GM23338 (cell line): ENCODE results near the gene CTTNBP2. TPM values are rescaled to one million over a fixed set of nuclear protein-coding genes. Genes with fewer than 3 reads are reported as not detected.

Source experiments
- ATAC-seq: fragments of 200-7000 bp; cut with Tn5 transposase; 3 replicates; pipeline ENCODE4 v1.9.1; 2020
- DNase-seq: peaks from one replicate; pipeline ENCODE4 v3.0.0-alpha.2; 2015; ENCODE audit warnings: low spot score
- H2AFZ ChIP-seq: fragments of 200-600 bp; sonication (generic); 2 replicates; pipeline ENCODE4 v1.8.0; 2016; ENCODE audit warnings: antibody characterized with exemption, mild to moderate bottlenecking, moderate library complexity
- H3F3A ChIP-seq: fragments of 200-600 bp; sonication (generic); replicated peaks from 2 replicates; pipeline ENCODE4 v1.8.0; 2017; ENCODE audit warnings: antibody characterized with exemption, mixed run types, low read depth
- H3K27ac ChIP-seq: fragments of 200-600 bp; sonication (generic); 2 replicates; pipeline ENCODE4 v1.6.1; 2016; ENCODE audit warnings: low read depth
- H3K27me3 ChIP-seq: fragments of 200-600 bp; sonication (generic); 2 replicates; pipeline ENCODE4 v1.8.0; 2016; ENCODE audit warnings: mild to moderate bottlenecking, mixed run types, moderate library complexity; ENCODE audit not compliant: insufficient read depth
- H3K36me3 ChIP-seq: fragments of 200-600 bp; sonication (generic); 2 replicates; pipeline ENCODE4 v1.8.0; 2016; ENCODE audit warnings: mild to moderate bottlenecking; ENCODE audit not compliant: insufficient read depth
- H3K4me1 ChIP-seq: fragments of 200-600 bp; sonication (generic); 2 replicates; pipeline ENCODE4 v1.8.0; 2016; ENCODE audit warnings: mild to moderate bottlenecking, moderate library complexity; ENCODE audit not compliant: insufficient read depth
- H3K4me2 ChIP-seq: fragments of 200-600 bp; sonication (generic); 2 replicates; pipeline ENCODE4 v1.7.1; 2017; ENCODE audit warnings: mixed run types
- H3K4me3 ChIP-seq: fragments of 200-600 bp; sonication (generic); 2 replicates; pipeline ENCODE4 v1.6.1; 2016; ENCODE audit warnings: mixed run types
- H3K79me2 ChIP-seq: fragments of 200-600 bp; sonication (generic); replicated peaks from 2 replicates; pipeline ENCODE4 v1.8.0; 2017; ENCODE audit warnings: mild to moderate bottlenecking; ENCODE audit not compliant: insufficient read depth
- H3K9me2 ChIP-seq: fragments of 200-600 bp; sonication (generic); 2 replicates; pipeline ENCODE4 v1.8.0; 2017; ENCODE audit not compliant: insufficient read depth
- H4K20me1 ChIP-seq: fragments of 200-600 bp; sonication (generic); replicated peaks from 2 replicates; pipeline ENCODE4 v1.8.0; 2017; ENCODE audit warnings: mild to moderate bottlenecking; ENCODE audit not compliant: insufficient read depth
- H3K27ac Mint-ChIP-seq: 2 replicates; pipeline ENCODE4 v1.8.0; 2020; ENCODE audit warnings: inconsistent platforms, mild to moderate bottlenecking, moderate library complexity, mixed read lengths
- H3K27me3 Mint-ChIP-seq: 3 replicates; pipeline ENCODE4 v1.8.0; 2022; ENCODE audit warnings: low read depth, mild to moderate bottlenecking, moderate library complexity, mixed read lengths, inconsistent platforms; ENCODE audit not compliant: insufficient read depth, poor library complexity
- H3K36me3 Mint-ChIP-seq: 3 replicates; pipeline ENCODE4 v1.8.0; 2021; ENCODE audit warnings: low read depth, mild to moderate bottlenecking, inconsistent platforms, moderate library complexity, mixed read lengths
- H3K4me1 Mint-ChIP-seq: 3 replicates; pipeline ENCODE4 v1.8.0; 2020; ENCODE audit warnings: mild to moderate bottlenecking, inconsistent platforms, mixed read lengths
- H3K4me3 Mint-ChIP-seq: 3 replicates; pipeline ENCODE4 v1.8.0; 2021; ENCODE audit warnings: moderate library complexity, mild to moderate bottlenecking, inconsistent platforms, mixed read lengths
- H3K9me3 Mint-ChIP-seq: 3 replicates; pipeline ENCODE4 v1.8.0; 2020; ENCODE audit warnings: moderate library complexity, mild to moderate bottlenecking, inconsistent platforms, mixed read lengths
- CREB1 ChIP-seq: fragments of 250-450 bp; sonication (Bioruptor Pico); IDR thresholded peaks from 2 replicates; pipeline ENCODE4 v1.5.0; 2020; ENCODE audit warnings: low read depth, mild to moderate bottlenecking, moderate library complexity
- ETS1 ChIP-seq: IDR thresholded peaks from 2 replicates; pipeline ENCODE4 v1.6.1; 2016; ENCODE audit warnings: antibody characterized with exemption
- EZH2 ChIP-seq: fragments of 200-600 bp; sonication (generic); IDR thresholded peaks from one replicate; pipeline ENCODE4 v1.8.0; 2017; ENCODE audit warnings: antibody characterized with exemption, mild to moderate bottlenecking, low read depth; ENCODE audit not compliant: unreplicated experiment
- REST ChIP-seq: IDR thresholded peaks from one replicate; pipeline ENCODE4 v1.6.1; 2018; ENCODE audit warnings: antibody characterized with exemption; ENCODE audit not compliant: unreplicated experiment
- STAT1 ChIP-seq: IDR thresholded peaks from one replicate; pipeline ENCODE4 v1.6.1; 2016; ENCODE audit warnings: antibody characterized with exemption; ENCODE audit not compliant: unreplicated experiment
- ZNF331 ChIP-seq: fragments of 250-450 bp; sonication (Bioruptor Pico); IDR thresholded peaks from 2 replicates; pipeline ENCODE4 v1.5.0; 2020; ENCODE audit warnings: low read depth, mild to moderate bottlenecking, moderate library complexity
- ZNF462 ChIP-seq: fragments of 250-450 bp; sonication (Bioruptor Pico); IDR thresholded peaks from 2 replicates; pipeline ENCODE4 v1.5.0; 2020; ENCODE audit warnings: mild to moderate bottlenecking, moderate library complexity
- polyA plus RNA-seq: library from polyadenylated mRNA; unstranded; fragments of >200 nt; fragmentation: Nextera tagmentation; extraction: Ambion mirVana; gene quantifications from 2 replicates; pipeline ENCODE4 v1.2.1, GENCODE V29; 2016
- total RNA-seq: library from RNA; depleted of rRNA; stranded (reverse); fragments of >200 nt; shearing (Covaris generic); gene quantifications from 2 replicates; pipeline ENCODE4 v1.2.3, GENCODE V29; 2014

Gene CTTNBP2
- total and polyA plus RNA-seq, 2 experiments from 2014 or later: 26.8 to 30.7 TPM

- no peaks in the 10 kb centered on the region for H3K79me2 ChIP-seq
- H3K9me2 ChIP-seq: peaks cover 5% of the 10 kb centered on the region; the same call in 1 of the 2 replicates
- no peaks in the 10 kb centered on the region for H3K27me3 ChIP-seq
- H3K27ac Mint-ChIP-seq: no peak overlapping the region
- H3K4me2 ChIP-seq: no peak overlapping the region
- H3K27ac ChIP-seq: no peak overlapping the region
- H3K9me3 Mint-ChIP-seq: peaks cover 4% of the 10 kb centered on the region; the same call in 1 of the 3 replicates
- no peak overlapping the region for H3K4me3 Mint-ChIP-seq
- peaks cover 28% of the 10 kb centered on the region for H3K4me1 ChIP-seq
- H4K20me1 ChIP-seq: no peaks in the 10 kb centered on the region
- H3K36me3 Mint-ChIP-seq: no peaks in the 10 kb centered on the region
- DNase-seq (no peak), ATAC-seq (no peak)
- no peak overlapping the region for H2AFZ ChIP-seq
- TF ChIP-seq REST (no peak), ETS1 (no peak), CREB1 (no peak), STAT1 (no peak), ZNF331 (CRISPR knock-in tag) (no peak), EZH2 (no peak), ZNF462 (CRISPR knock-in tag) (no peak)
- peaks cover 29% of the 10 kb centered on the region for H3K4me1 Mint-ChIP-seq
- H3K27me3 Mint-ChIP-seq: peaks cover 2% of the 10 kb centered on the region
- H3F3A ChIP-seq: no peaks in the 10 kb centered on the region
- H3K4me3 ChIP-seq: no peak overlapping the region
- H3K36me3 ChIP-seq: no peaks in the 10 kb centered on the region
These were observed 194.1 kb downstream of the CTTNBP2 start for GRCh38 chr7:117679120-117679519.
